ENCODE measurements around the gene MLST8.

The MLST8 gene

DNA sequence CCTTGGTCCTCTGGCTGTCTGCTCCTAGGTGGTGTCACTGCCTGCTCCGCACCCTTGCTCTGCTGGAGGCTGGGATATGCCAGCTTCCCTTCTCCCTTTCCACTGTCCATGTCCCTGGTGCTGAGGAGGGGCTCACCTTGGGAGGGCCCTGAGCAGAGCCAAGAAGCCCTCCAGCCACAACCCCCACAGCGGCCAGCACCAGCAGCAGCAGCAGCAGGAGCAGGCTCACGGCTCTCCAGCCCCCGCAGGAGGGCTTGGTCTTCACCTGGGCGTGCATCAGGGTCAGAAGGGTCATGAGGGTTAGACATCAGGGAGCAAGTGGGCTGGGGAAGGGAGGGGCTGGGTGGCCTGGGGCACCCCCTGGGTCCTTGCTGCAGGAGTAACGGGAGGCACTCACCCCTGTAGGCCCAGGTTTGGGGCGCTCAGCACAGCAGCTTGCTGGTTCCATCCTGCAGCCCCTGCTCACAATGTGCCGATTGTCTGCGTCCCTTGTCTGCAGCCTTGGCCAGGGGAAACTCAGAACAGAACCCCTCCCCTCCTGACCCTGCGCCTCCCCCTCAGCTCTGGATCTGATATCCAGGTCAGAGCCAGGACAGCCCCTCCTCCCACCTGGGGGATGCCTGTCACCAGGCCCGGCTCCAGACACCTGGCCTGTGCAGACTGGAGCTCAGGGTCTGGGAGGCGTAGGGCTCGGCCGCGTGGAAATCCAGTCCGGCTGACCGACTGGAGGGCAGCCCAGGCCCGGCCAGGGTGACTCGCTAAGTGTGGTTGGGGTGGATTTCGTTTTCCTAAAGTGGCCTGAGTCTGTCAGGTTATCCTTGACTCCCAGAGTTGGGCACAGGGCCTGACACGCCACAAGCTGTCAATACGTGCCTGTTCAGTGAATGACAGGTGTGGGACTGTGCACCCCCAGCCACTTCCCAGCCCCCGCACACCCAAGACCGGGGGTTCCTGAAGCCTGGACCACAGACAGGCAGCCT, 5.4 kb downstream of the MLST8 start, which contains the start of gene BRICD5:
Gene BRICD5, minus strand, starts transcription at position 478 of the 980 bp plus-strand sequence. Its CDS starts 30 bp downstream, at position 448.
- no peak for DNase-seq

GRCh38 chr16:2211923-2212347, 6.7 kb downstream of the MLST8 start:
- no peak for DNase-seq

DNA sequence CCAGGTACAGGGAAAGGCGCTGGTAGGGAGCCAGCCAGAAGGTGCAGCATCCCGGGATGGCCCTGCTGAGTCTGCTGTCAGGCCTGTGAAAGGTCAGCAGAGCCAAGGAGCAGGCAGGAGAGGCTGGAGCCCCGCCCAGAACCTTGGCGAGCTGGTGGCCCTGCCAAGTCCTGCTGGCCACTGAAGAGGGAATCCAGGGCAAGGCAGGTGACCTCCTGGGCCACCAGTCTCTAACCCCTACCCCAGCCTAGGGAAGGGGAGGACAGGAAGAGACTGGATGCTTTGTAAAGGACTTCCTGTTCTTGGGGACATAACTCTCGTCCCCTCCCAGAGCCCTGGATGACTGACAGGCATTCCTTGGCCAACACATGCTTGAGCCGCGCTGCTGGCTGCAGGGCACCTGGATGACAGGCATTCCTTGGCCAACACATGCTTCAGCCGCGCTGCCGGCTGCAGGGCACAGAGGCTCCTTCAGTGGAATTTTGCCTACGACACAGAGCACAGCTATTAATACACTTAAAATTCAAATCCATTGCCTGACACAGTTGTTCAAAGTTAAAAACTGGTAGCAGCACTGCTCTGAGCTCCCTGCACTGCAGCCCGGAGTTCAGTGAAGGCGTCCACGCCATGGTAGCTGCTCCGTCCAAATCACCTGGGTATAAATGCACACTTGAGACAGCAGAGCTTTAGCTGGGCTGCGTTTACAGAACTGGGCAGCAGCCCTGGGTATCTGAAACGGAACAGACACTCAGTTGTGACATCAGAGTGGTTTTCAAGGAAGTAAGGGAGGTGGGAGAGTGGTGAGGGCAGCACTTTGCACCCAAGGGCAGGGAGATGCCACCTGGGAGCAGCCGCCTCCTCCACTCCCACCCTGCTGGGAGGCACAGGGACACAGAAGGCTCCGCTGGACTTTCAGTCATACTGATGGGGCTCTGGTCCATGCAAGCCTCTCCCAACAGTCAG, 7.4 kb downstream of the MLST8 start:
- no peak for DNase-seq

DNA sequence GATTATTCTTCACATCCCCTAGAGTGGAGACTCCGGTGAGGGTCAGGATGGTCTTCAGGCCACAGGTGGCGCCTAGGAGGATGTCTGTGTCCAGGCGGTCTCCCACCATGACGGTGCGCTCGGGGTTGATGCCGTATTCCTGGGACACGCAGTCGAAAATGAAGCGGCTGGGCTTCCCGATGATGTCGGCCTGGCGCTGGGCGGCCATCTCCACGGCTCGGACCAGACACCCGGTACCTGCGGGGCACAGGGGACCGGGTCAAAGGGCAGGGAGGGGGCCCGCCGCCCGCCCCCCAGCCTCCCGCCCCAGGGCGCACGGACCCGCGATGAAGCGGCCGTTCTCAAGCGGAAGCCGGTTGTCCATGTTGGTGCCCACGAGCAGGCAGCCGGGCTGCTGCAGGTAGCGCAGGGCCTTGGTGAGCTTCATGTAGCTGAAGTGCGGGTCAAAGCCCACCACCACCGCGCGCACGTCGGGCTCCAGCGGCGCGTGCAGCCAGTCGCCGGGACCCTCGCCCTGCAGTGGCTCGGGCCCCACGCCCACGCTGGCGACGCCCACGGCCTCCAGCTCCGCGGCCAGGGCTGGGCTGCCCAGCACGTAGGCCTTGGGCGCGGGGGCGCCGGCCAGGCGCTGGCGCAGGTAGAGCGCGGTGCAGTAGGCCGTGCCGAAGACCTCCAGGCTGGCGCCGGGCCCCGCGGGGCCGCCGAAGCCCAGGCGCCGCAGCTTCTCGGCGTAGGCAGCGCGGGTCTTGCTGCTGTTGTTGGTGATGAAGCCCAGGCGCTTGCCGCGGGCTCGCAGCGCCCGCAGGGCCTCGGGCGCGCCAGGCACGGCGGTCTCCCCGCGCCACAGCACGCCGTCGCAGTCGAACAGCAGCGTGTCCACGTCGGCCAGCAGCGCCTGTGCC, 8.8 kb downstream of the MLST8 start:
- DNase-seq = no peak

GRCh38 chr16:2214719-2214968, 9.4 kb downstream of the MLST8 start, which contains the start of gene PGP:
Gene PGP (minus strand): TSS chr16:2214840. CDS start chr16:2214777, 63 bp downstream.
- DNase-seq = no peak

GRCh38 chr16:2216330-2216729, 11.1 kb downstream of the MLST8 start:
- no peak for DNase-seq

DNA sequence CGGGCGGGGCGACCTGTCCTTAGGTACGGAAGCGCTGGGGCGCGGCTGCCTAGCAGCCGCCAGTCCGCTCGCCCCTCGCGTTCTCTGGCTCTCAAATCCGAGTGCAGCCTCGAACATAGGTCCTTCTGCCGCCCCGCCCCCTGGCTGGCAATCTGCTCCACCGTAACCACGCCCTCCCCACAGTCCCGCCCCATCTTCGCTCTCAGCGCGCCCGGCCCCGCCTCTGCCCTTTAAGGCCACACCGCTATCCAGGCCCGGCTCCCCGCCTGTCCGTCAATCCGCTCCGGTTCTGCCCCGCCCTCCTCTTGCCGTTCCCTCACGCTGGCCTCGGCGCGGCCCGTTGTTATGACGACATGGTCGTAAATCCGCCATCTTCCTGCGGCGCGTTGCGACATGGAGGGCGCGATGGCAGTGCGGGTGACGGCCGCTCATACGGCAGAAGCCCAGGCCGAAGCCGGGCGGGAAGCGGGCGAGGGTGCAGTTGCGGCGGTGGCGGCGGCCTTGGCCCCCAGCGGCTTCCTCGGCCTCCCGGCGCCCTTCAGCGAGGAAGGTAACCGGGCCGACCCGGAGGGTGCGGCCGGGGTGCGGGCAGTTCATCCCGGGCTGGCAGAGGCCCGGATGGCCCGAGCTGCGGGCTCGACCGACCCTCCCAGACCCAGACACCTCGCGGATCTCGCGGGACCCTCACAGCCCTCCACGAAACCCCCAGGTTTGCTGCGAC, 18.1 kb downstream of the MLST8 start, which contains the start of gene E4F1:
Gene E4F1, plus strand, starts transcription at position 371 of the 721 bp plus-strand sequence. Its CDS starts 23 bp downstream, at position 394.
- peak; percentile 99 for DNase-seq

DNA sequence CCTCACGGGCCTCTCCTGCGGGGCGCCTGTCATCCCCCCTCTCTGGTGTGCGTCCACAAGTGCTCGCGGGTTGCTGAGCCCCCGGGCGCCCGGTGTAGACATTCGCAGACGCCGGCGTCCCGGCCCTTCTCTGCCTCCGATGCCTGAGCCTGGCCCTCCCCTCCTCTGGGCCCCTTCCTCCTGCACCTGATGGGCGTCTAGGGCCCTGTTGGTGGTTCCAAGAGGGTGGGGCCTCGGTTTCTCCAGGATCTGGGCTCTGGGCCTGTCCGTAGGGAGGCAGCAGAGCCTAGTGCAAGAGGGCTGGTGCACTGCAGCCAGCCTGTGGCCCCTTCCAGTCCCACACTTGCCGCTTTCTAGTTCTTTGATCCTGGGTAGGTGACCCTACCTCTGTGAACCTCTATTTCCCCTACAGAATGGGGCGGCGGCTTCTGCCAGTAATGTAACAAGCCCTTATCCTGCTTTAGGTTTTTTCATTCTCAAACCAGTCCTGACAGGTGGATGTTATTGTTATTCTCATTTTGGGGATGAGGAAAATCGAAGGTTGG, 18.8 kb downstream of the MLST8 start:
- peak; percentile 36 for DNase-seq

- no peak for DNase-seq
These were observed 21.1 kb downstream of the MLST8 start for GRCh38 chr16:2226245-2226793.

DNA sequence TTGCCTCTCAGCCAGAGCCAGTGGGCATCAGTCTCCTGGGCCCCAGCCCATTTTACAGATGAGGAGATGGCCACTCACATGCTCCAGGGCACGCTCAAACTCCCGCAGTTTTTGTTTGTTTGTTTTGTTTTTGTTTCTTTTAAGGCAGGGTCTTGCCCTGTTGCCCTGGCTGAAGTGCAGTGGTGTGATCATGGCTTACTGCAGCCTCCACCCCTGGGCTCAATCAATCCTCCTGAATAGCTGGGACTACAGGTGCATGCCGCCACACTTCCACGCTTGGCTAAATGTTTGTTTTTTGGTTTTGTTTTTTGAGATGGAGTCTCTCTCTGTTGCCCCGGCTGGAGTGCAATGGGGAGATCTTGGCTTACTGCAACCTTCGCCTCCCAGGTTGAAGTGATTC, 21.7 kb downstream of the MLST8 start:
- DNase-seq = no peak

- no peak for DNase-seq
These were observed 23.0 kb downstream of the MLST8 start for GRCh38 chr16:2228161-2228824.

DNA sequence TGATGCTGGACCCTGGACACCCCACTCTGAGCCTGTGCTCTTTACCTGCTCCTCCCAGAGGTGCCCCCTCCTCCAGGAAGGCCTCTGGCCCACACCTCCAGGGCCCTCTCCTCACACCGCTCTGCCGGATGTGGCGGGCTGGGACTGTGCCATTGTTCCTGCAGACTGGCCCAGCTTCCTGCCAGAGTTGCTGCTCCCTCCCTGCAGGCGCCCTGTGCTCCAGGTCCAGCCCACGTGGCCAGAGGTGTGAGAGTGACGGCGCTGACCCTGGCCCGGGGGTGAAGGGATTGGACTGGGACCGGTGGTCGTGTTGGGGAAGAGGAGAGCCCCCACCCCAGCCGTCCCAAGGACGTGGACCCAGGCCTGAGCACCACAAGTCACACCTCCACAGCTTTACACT, 23.8 kb downstream of the MLST8 start:
- no peak for DNase-seq

DNA sequence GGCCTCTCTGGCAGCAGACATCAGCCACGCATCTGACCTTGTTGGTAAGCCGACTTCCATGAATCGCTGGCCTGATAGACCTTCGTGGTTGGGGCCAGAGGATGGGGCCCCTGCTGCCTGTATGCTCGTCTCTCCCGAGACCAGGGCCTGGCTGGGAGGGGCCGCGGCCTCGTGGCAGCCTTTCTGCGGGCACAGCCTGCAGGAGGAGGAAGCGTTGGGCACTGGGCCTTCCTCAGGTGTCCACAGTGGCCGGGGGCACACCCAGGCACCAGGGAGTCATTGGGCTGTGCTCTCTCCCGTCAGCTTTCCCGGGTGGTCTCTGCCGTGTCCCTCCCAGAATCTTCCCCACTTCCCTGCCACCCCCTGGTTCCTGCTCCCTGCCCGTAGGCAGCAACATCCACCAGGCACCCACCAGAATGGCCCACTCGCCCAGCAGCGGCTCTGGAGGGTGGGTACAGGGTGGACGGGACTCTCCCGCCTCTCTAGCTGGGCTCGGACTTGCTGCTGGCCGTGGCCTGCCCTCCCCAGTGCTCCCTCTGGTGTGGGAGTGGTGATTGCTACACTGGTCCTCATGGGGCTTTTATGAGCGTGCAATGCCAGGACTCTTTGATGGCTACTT, 24.5 kb downstream of the MLST8 start:
- DNase-seq = no peak

DNA sequence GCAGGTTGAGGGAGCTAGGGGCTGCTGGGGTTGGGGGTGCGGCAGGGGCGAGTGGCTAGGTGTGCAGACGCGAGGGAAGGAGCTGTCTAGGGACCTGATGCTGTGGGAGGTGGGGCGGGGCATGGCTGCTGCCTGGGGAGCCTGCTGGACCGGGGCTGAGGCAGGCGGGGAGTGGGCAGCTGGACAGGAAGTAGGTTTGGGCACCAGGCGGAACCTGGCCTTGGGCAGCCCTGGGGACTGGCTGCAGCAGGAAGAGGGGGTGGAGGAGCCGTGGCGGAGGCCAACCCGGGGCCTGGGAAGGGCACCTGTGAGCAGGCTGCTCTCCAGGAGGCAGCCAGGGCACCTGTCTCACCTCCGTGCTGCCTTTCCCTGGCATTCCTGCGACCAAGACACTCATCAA, 25.1 kb downstream of the MLST8 start:
- DNase-seq = no peak

DNA sequence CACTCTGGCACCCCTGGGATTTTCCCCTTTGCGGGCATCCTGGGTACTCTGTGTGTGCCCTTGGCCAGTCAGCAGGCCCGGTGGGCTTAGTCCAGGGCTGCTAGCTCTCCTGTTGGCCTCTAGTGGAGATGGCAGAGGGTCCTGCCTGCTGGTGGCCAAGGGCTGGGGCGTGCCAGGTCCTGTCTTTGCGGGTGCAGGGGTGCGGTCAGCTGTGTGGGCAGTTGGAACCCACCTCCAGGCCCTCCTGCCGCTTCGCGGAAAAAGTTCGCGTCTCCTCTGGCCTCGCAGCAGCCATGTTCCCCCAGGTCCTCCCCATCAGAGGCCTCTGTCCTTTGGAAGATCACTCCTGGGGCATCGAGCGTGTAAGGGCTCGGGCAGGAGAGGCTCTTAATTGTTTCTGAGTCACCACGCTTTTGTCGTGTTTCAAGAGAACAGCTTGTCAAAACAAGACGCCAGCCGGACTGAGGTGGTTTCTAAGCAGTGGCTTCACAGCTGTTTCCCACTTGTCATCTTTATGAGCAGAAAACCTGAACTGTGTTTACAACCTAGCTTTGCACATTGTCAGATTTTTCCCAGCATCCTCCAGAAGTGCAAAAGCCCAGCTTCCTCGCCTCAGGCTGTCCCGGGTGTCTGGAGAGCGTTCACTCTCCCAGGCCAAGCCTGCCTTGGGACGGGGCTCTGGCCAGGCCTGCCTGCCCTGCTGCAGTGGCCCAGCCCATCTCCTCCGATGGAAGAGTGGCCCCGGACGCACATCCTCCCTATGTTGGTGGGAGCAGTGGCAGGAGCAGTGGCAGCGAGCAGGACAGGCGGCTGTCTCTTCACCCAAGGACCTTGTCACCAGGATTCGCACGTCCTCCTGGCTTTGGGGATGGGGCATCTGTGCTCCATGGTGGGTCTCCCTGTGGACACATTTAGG, 26.0 kb downstream of the MLST8 start:
- no peak for DNase-seq

GRCh38 chr16:2232094-2232990, 27.1 kb downstream of the MLST8 start:
- no peak for DNase-seq

- DNase-seq = no peak
These were observed 28.0 kb downstream of the MLST8 start for GRCh38 chr16:2233046-2233775.
